Epithelial cell of proximal tubule (primary cell): ENCODE measurements around the gene IER5L. TPM values are rescaled to one million over a fixed set of nuclear protein-coding genes. Genes with fewer than 3 reads are reported as not detected.
A peak's percentile ranks its signal among the peaks of the same experiment; 100 is the strongest.
"Not testable (repeated sequence)": the region's sequence is repeated elsewhere in the genome, so short reads cannot be mapped to it uniquely, and the experiment has no call there.

ENCODE experiments used
- DNase-seq: peaks from one replicate; pipeline ENCODE4 v3.0.0-alpha.2; 2011; ENCODE audit warnings: low read depth
- H3K4me3 ChIP-seq: 2 replicates; pipeline ENCODE4 v1.5.1; 2011; ENCODE audit warnings: low read depth, mild to moderate bottlenecking, low read length
- CTCF ChIP-seq: conservative IDR thresholded peaks from 2 replicates; pipeline ENCODE4 v1.5.1; 2012; ENCODE audit warnings: low read depth, mild to moderate bottlenecking, low read length
- total RNA-seq: library from RNA; depleted of rRNA; stranded (reverse); fragments of >200 nt; gene quantifications from 2 replicates; pipeline ENCODE4 v1.2.3, GENCODE V29; 2015

Gene IER5L
- total RNA-seq, 1 donor from 2014 or later, result 43.2 TPM

- no peak overlapping the region for H3K4me3 ChIP-seq
- DNase-seq, result no peak
- TF ChIP-seq CTCF, result peak; percentile 1
Measured at GRCh38 chr9:129198319-129199043, 20.4 kb upstream of the IER5L start.

GRCh38 chr9:129197978-129198318 lies 19.9 kb upstream of the IER5L start:
- no peak overlapping the region for H3K4me3 ChIP-seq
- DNase-seq, result no peak
- TF ChIP-seq CTCF, result no peak

DNA sequence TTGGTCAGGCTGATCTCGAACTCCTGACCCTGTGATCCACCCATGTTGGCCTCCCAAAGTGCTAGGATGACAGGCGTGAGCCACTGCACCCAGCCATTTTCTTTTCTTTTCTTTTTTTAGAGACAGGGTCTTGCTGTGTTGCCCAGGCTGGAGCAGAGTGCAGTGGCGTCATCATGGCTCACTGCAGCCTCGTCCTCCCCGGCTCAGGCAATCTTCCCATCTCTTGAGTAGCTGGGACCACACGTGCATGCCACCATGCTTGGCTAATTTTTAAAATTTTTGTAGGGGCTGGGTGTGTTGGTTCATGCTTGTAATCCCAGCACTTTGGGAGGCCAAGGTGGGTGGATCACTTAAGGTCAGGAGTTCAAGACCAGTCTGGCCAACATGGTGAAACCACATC lies 19.0 kb upstream of the IER5L start:
- H3K4me3 ChIP-seq, DNase-seq: not testable (repeated sequence)

GRCh38 chr9:129195606-129196005 lies 17.5 kb upstream of the IER5L start:
- H3K4me3 ChIP-seq, result no peak overlapping the region
- no peak for DNase-seq
- TF ChIP-seq CTCF, result no peak

DNA sequence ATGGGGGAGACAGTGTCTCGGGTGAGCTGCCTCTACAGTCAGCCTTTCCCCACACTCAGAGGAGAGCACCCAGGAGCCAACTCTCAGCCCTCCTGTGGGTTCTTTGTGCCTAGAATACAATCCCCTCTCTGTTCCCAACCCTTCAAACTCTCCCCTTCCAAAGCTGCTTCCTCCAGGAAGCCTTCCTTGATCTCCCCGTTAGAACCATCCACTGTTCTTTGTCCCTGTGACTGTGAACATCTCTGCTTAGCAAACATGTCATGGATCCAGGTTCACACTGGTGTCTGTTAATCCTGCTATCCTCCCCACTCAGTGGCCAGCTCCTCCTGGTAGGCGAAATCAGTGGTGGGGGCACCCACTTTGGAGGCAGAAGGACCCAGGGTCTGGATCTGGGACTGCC lies 16.2 kb upstream of the IER5L start:
- no peak overlapping the region for H3K4me3 ChIP-seq
- no peak for TF ChIP-seq CTCF
- no peak for DNase-seq

DNA sequence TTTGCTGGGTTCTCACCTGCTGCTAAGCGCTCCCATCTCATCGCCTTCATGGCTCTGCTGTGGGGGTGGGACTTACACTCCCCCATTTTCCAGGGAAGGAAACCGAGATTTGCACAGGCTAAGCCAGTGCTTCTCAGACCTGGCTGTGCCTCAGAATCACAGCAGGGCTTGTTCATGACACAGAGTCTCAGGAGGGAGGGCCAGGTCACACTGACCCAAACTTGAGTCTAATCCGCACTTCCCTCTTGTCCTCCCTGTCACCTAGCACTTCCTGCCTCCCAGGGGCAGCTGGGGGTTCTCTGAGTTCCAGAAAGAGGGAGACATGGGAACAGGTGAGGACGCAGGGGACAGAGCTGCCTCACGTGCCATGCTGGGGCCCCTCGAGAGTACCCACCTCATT lies 15.6 kb upstream of the IER5L start:
- no peak for TF ChIP-seq CTCF
- H3K4me3 ChIP-seq, result no peak overlapping the region
- DNase-seq, result no peak

- TF ChIP-seq CTCF, result no peak
- DNase-seq, result no peak
- H3K4me3 ChIP-seq, result no peak overlapping the region
Measured at GRCh38 chr9:129191234-129191633, 13.2 kb upstream of the IER5L start.

DNA sequence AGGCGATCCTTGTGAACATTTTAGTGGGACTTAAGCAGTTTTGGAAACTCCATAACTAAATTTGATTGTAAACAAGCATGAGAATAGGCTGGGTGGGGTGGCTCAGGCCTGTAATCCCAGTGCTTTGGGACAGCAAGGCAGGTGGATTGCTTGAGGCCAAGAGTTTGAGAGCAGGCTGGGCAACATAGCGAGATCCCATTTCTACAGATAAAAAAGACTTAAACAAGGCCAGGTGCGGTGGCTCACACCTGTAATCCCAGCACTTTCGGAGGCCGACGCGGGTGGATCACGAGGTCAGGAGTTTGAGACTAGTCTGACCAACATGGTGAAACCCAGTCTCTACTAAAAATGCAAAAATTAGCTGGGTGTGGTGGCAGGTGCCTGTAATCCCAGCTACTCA lies 11.9 kb upstream of the IER5L start:
- not testable (repeated sequence) for H3K4me3 ChIP-seq, DNase-seq
